Chondrocyte (in vitro differentiated cells): ENCODE results near the gene ADSL. TPM values are rescaled to one million over a fixed set of nuclear protein-coding genes. Genes with fewer than 3 reads are reported as not detected.

Experiments
- DNase-seq: peaks from one replicate; pipeline ENCODE4 v3.0.0; 2021; ENCODE audit warnings: mixed read lengths, low spot score
- H3K27ac Mint-ChIP-seq: one replicate; pipeline ENCODE4 v1.8.0; 2021; ENCODE audit warnings: mild to moderate bottlenecking, moderate library complexity, mixed read lengths; ENCODE audit not compliant: unreplicated experiment
- H3K27me3 Mint-ChIP-seq: 2 replicates; pipeline ENCODE4 v1.8.0; 2021; ENCODE audit warnings: low read depth, mixed read lengths
- H3K36me3 Mint-ChIP-seq: 2 replicates; pipeline ENCODE4 v1.8.0; 2021; ENCODE audit warnings: low read depth, mixed read lengths
- H3K4me1 Mint-ChIP-seq: 2 replicates; pipeline ENCODE4 v1.8.0; 2021; ENCODE audit warnings: low read depth, mild to moderate bottlenecking, mixed read lengths
- H3K4me3 Mint-ChIP-seq: one replicate; pipeline ENCODE4 v1.8.0; 2021; ENCODE audit warnings: mild to moderate bottlenecking, moderate library complexity, mixed read lengths; ENCODE audit not compliant: unreplicated experiment
- H3K9me3 Mint-ChIP-seq: 2 replicates; pipeline ENCODE4 v1.8.0; 2021; ENCODE audit warnings: low read depth, mixed read lengths
- total RNA-seq: library from RNA; stranded (reverse); gene quantifications from 3 replicates; pipeline ENCODE4 v1.2.1, GENCODE V29; 2021
- TF ChIP-seq, protein P1 (sequence below): fragments of 200-600 bp; sonication (generic); IDR thresholded peaks from 2 replicates; pipeline ENCODE4 v1.5.0; 2021; ENCODE audit warnings: antibody characterized with exemption, mild to moderate bottlenecking, moderate library complexity

The ADSL gene
- total RNA-seq, 1 donor from 2014 or later, result 62.2 TPM

DNA sequence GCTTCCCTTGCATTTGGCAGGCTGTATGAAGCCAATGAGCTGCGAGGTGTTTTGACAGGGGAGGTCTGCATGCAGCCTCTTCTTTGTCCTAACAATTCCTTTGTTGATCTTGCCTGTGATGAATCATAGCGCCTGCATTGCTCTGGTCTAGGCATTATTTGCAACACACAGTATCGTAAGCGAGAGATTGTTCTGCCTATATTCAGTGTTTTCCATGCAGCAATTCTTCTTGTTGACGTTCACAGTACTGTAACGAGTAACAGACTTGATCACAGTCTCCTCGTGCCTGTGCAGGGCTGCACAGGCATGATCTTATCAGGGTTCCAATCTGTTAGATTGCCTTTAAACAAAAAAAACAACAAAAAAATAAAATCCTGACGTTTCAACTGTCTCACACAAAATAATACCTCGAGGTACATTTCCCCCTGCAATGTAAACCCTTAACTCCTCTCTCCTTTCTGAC, 13.9 kb upstream of the ADSL start:
- TF ChIP-seq, protein P1, sequence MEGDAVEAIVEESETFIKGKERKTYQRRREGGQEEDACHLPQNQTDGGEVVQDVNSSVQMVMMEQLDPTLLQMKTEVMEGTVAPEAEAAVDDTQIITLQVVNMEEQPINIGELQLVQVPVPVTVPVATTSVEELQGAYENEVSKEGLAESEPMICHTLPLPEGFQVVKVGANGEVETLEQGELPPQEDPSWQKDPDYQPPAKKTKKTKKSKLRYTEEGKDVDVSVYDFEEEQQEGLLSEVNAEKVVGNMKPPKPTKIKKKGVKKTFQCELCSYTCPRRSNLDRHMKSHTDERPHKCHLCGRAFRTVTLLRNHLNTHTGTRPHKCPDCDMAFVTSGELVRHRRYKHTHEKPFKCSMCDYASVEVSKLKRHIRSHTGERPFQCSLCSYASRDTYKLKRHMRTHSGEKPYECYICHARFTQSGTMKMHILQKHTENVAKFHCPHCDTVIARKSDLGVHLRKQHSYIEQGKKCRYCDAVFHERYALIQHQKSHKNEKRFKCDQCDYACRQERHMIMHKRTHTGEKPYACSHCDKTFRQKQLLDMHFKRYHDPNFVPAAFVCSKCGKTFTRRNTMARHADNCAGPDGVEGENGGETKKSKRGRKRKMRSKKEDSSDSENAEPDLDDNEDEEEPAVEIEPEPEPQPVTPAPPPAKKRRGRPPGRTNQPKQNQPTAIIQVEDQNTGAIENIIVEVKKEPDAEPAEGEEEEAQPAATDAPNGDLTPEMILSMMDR, result no peak
- H3K36me3 Mint-ChIP-seq, result peaks cover 19% of the 10 kb centered on the region
- no peaks in the 10 kb centered on the region for H3K27me3 Mint-ChIP-seq
- H3K27ac Mint-ChIP-seq, result no peak overlapping the region
- no peaks in the 10 kb centered on the region for H3K4me1 Mint-ChIP-seq
- H3K4me3 Mint-ChIP-seq, result no peak overlapping the region
- DNase-seq, result no peak
- H3K9me3 Mint-ChIP-seq, result no peaks in the 10 kb centered on the region

DNA sequence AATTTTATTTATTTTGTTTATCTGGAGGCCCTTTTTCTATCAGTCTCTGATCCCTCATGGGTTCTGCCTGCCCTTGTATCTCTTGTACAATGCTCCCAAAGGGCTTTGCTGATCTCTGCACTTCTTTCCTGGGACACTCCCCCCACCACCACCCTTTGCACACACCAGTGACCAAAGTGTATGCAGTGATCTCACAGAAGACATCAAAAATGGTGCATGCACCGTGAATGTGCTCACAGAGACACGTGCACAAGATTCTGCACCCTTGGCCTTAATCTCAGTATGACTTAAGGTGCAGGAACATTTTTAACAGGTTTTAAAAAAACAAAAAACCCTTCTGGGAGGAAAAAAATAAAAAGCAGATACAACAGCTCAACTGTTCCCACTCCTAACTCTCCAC, 12.2 kb upstream of the ADSL start:
- H3K4me1 Mint-ChIP-seq, result no peaks in the 10 kb centered on the region

DNA sequence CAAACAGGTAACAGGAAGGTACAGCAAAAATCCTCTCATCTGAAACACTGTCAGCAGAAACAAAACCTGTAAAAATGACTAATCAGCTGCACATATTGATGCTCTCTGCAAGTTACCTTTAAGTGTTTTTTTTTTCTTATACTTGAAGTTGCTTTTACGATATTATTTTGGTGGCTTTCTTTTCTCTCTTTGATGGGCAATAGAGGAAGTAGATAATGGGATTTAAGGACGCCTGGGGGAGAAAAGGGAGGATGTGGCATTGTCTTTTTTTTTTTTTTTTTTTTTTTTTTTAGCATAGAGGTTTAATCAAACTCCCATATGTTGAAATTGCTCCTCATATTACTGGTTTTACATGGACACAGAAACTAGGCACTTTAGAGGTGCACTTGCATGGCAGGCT, 11.4 kb upstream of the ADSL start:
- H3K4me3 Mint-ChIP-seq, result no peak overlapping the region
- H3K27ac Mint-ChIP-seq, result no peak overlapping the region
- H3K36me3 Mint-ChIP-seq, result peaks cover 17% of the 10 kb centered on the region
- DNase-seq, result no peak
- no peaks in the 10 kb centered on the region for H3K27me3 Mint-ChIP-seq
- TF ChIP-seq, protein P1, result no peak
- H3K9me3 Mint-ChIP-seq, result no peaks in the 10 kb centered on the region
- no peaks in the 10 kb centered on the region for H3K4me1 Mint-ChIP-seq

More for the DNA sequence above, 12.2 kb upstream of the ADSL start:
- H3K4me3 Mint-ChIP-seq, result no peak overlapping the region
- H3K9me3 Mint-ChIP-seq, result no peaks in the 10 kb centered on the region
- DNase-seq, result no peak
- TF ChIP-seq, protein P1, result no peak
- peaks cover 17% of the 10 kb centered on the region for H3K36me3 Mint-ChIP-seq
- H3K27ac Mint-ChIP-seq, result no peak overlapping the region
- H3K27me3 Mint-ChIP-seq, result no peaks in the 10 kb centered on the region

DNA sequence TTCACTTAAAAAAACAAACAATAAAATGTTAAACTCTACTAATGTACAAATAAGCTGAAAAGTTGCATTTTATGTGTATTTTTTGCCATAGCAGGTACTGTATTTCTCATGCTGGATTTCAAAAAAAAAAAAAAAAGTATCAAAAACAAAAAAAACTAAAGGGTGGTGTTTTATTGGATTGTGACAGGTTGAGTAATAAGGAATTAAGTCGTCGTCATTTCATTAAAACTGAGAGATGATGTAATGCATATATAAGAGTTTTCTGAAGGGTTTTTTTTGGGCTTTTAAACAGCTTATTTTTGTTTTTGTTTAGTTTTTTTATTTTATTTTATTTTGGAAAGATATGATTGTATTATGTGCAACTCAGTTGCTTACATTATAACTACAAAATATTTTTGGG, 10.9 kb upstream of the ADSL start:
- H3K4me3 Mint-ChIP-seq, result no peak overlapping the region
- H3K27me3 Mint-ChIP-seq, result no peaks in the 10 kb centered on the region
- TF ChIP-seq, protein P1, result no peak
- no peaks in the 10 kb centered on the region for H3K4me1 Mint-ChIP-seq
- H3K9me3 Mint-ChIP-seq, result no peaks in the 10 kb centered on the region
- H3K36me3 Mint-ChIP-seq, result peaks cover 15% of the 10 kb centered on the region
- no peak for DNase-seq
- H3K27ac Mint-ChIP-seq, result no peak overlapping the region

DNA sequence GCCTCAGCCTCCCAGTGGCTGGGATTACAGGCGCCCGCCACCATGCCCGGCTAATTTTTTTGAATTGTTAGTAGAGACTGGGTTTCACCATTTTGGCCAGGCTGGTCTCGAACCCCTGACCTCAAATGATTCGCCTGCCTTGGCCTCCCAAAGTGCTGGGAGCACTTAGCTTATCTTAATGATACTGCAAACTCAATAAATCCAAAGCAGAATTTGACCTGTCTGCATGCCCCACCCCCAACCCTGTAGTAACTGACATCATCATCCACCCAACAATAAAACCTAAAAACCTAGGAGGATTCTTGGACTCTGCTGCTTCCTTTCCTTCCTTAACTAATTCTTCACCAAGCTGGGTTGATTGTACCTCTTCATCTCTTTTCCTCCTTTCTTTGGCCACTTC, 6.3 kb upstream of the ADSL start:
- Mint-ChIP-seq H3K27ac (no peak overlapping the region), H3K4me1 (no peaks in the 10 kb centered on the region), H3K9me3 (no peaks in the 10 kb centered on the region), H3K27me3 (no peaks in the 10 kb centered on the region), H3K36me3 (peaks cover 6% of the 10 kb centered on the region), H3K4me3 (no peak overlapping the region)
- DNase-seq, result no peak
- TF ChIP-seq, protein P1, result no peak
